ENCODE data around the gene RHOV. TPM values are rescaled to one million over a fixed set of nuclear protein-coding genes. Genes with fewer than 3 reads are reported as not detected.

The RHOV gene
- not detected in 2 replicates for total RNA-seq (2012; rRNA removed)
- polyA plus RNA-seq (2012; rRNA removed), result 0.07 and 0.10 TPM in 2 replicates
- 0.05 TPM in 1 of 2 replicates, not detected in the other for polyA plus RNA-seq (2012; cell fraction: cytosol; rRNA removed)
- polyA plus RNA-seq (2012; cell fraction: nucleus; rRNA removed; ENCODE audit: low replicate concordance), result 0.48 and 0.57 TPM in 2 replicates
- Bru-seq, nascent RNA, result percentile 36 among the genes with signal in this experiment
- BruChase-seq, experiment 1, labeled RNA remaining after a 6-hour chase, result percentile 38 among the genes with signal in this experiment
- percentile 41 among the genes with signal in this experiment for BruChase-seq, experiment 2, labeled RNA remaining after a 2-hour chase
- long read RNA-seq, result 0 reads

GRCh38 chr15:40873694-40874561, at the start of gene RHOV:
Gene RHOV, minus strand, starts transcription at chr15:40874234. Its CDS starts 95 bp downstream, at chr15:40874139.
- Histone ChIP-seq H3K9ac (ENCODE audit: low read depth, low read length) (no peak within 1 kb of the TSS), H4K5ac (ENCODE audit: low read depth, low read length) (no peak within 1 kb of the TSS), H4K91ac (ENCODE audit: insufficient read depth, low read depth, low read length) (no peak within 1 kb of the TSS), H2BK15ac (ENCODE audit: low read depth, low read length) (no peak within 1 kb of the TSS), H3K56ac (ENCODE audit: extremely low read depth, insufficient read depth, low read length) (no peak within 1 kb of the TSS), H3K36me3 (ENCODE audit: control insufficient read depth, insufficient read depth, low read length) (no peaks in the 10 kb centered on the region), H3K4ac (ENCODE audit: low read depth, low read length) (no peak within 1 kb of the TSS), H2AFZ (replicated peaks; ENCODE audit: low read length, poor library complexity) (peak within 1 kb of the TSS; percentile 80), H2BK20ac (ENCODE audit: low read depth, low read length) (no peak within 1 kb of the TSS), H3K79me1 (ENCODE audit: low read depth in 1 of 2, low read length in 2 of 2) (no peaks in the 10 kb centered on the region), H2BK120ac (ENCODE audit: low read depth, low read length) (no peak within 1 kb of the TSS), H4K20me1 (ENCODE audit: insufficient read depth, low read length) (no peaks in the 10 kb centered on the region), H3K4me3 (ENCODE audit: insufficient read depth, low read depth, low read length) (peak within 1 kb of the TSS; percentile 62), H3K14ac (replicated peaks; ENCODE audit: low read depth, low read length) (no peak within 1 kb of the TSS), H2BK5ac (ENCODE audit: low read depth, low read length, poor library complexity, severe bottlenecking) (no peak within 1 kb of the TSS), H3K9me3 (ENCODE audit: control insufficient read depth, insufficient read depth, low read length) (no peaks in the 10 kb centered on the region), H3K27ac (ENCODE audit: insufficient read depth, low read length) (no peak within 1 kb of the TSS), H2AK9ac (replicated peaks; ENCODE audit: low read depth, low read length, poor library complexity) (peak within 1 kb of the TSS; percentile 48), H3K4me2 (ENCODE audit: low read depth, low read length) (peak within 1 kb of the TSS; percentile 97), H2AK5ac (ENCODE audit: low read depth, low read length) (no peak within 1 kb of the TSS), H4K8ac (ENCODE audit: low read depth in 2 of 2, low read length in 2 of 2) (no peak within 1 kb of the TSS), H3K27me3 (ENCODE audit: control insufficient read depth, insufficient read depth, low read length) (peaks cover 25% of the 10 kb centered on the region), H3K18ac (ENCODE audit: low read depth, low read length) (no peak within 1 kb of the TSS), H3K9me1 (ENCODE audit: insufficient read depth, low read length) (no peaks in the 10 kb centered on the region), H3K23ac (ENCODE audit: low read depth, low read length) (no peak within 1 kb of the TSS), H3K4me1 (ENCODE audit: control insufficient read depth, insufficient read depth, low read length) (no peaks in the 10 kb centered on the region)
- ATAC-seq (ENCODE audit: low read depth) (peak; percentile 92), DNase-seq (peak; percentile 29)
- BruUV-seq (replicated peaks), result no TSS peak
- CTCF ChIA-PET, result interaction anchor here (1.7 kb wide), 1 partner anchor 15 kb away, joined by 15 read pairs; no protein-coding TSS in a partner anchor
- dilution Hi-C loops (cut with HindIII; ENCODE audit: low sequenced_read_pairs, unreplicated experiment) (no loop called here), intact Hi-C loops (cut with micrococcal nuclease) (no loop called here), in situ Hi-C loops (cut with MboI; ENCODE audit: low sequenced_read_pairs) (no loop called here)
- POLR2A ChIA-PET (ENCODE audit: unreplicated experiment), result interaction anchor here (0.6 kb wide), 1 partner anchor 79 kb away, joined by 4 read pairs; the partner anchor contains the start of gene CHAC1
- TF ChIP-seq CTCF (conservative IDR thresholded peaks at IDR 0.05; ENCODE audit: low read depth, low read length) (peak; percentile 40), RFX5 (IDR thresholded peaks at IDR 0.05; ENCODE audit: low read depth, low read length) (no peak), MAZ (IDR thresholded peaks at IDR 0.05; ENCODE audit: borderline replicate concordance, low read depth, low read length) (no peak), BHLHE40 (IDR thresholded peaks at IDR 0.05; ENCODE audit: low read depth, low read length) (no peak)
- 0% methylated on average over 39 of the region's 74 CpGs; no CpG with 5 or more reads in 1 of the 2 experiments for whole genome bisulfite sequencing, 2 experiments (ENCODE audit: extremely low coverage in 2 of 2, insufficient read length in 1 of 2)

Data from IMR-90 (cell line).